ENCODE measurements around the gene LLGL1. TPM values are rescaled to one million over a fixed set of nuclear protein-coding genes. Genes with fewer than 3 reads are reported as not detected.
A peak's percentile ranks its signal among the peaks of the same experiment; 100 is the strongest.

The LLGL1 gene
- total RNA-seq, 4 donors from 2014 or later = 25.7 to 30.3 (median 28.0) TPM

- 88% methylated on average over 8 of the region's 14 CpGs; no CpG with 5 or more reads in 1 of the 2 donors for WGBS, 2 donors
- Histone ChIP-seq H3K27ac (no peak overlapping the region), H3K27me3 (no peaks in the 10 kb centered on the region), H3K36me3 (peaks cover 6 to 39% (median 16%) of the 10 kb centered on the region in 3 donors), H3K9me3 (no peaks in the 10 kb centered on the region), H3K4me3 (no peak overlapping the region), H3K4me1 (peaks cover 10 to 48% (median 15%) of the 10 kb centered on the region in 3 donors)
- no peak for DNase-seq
- intact Hi-C loops (cut with DNase I) = no loop called here
- TF ChIP-seq CTCF (IDR thresholded peaks at IDR 0.05) (no peak), POLR2A (IDR thresholded peaks at IDR 0.05) (no peak)
Observed at GRCh38 chr17:18230288-18231141, 5.1 kb downstream of the LLGL1 start.

GRCh38 chr17:18231164-18231563 lies 5.7 kb downstream of the LLGL1 start:
- no peaks in the 10 kb centered on the region for H3K9me3 ChIP-seq
- no peak for DNase-seq
- intact Hi-C loops (cut with DNase I) = no loop called here
- H3K27ac ChIP-seq = no peak overlapping the region
- peaks cover 5 to 51% (median 18%) of the 10 kb centered on the region in 3 donors for H3K4me1 ChIP-seq
- no peak overlapping the region for H3K4me3 ChIP-seq
- TF ChIP-seq POLR2A (IDR thresholded peaks at IDR 0.05) (no peak), CTCF (IDR thresholded peaks at IDR 0.05) (no peak)
- no peaks in the 10 kb centered on the region for H3K27me3 ChIP-seq
- peaks cover 6 to 45% (median 16%) of the 10 kb centered on the region in 3 donors for H3K36me3 ChIP-seq
- 69 to 75% methylated on average over 2 to 8 of the region's 9 CpGs for WGBS, 2 donors

- peaks cover 16 to 72% (median 30%) of the 10 kb centered on the region in 3 donors for H3K36me3 ChIP-seq
- no peak for DNase-seq
- no peak overlapping the region for H3K27ac ChIP-seq
- H3K4me3 ChIP-seq = no peak overlapping the region
- TF ChIP-seq CTCF (IDR thresholded peaks at IDR 0.05) (no peak), POLR2A (IDR thresholded peaks at IDR 0.05) (no peak)
- WGBS, 2 donors = 95% methylated on average over 7 of the region's 22 CpGs; no CpG with 5 or more reads in 1 of the 2 donors
- H3K4me1 ChIP-seq = peaks cover 0 to 29% (median 9%) of the 10 kb centered on the region in 3 donors
- no peaks in the 10 kb centered on the region for H3K9me3 ChIP-seq
- intact Hi-C loops (cut with DNase I) = no loop called here
- H3K27me3 ChIP-seq = no peaks in the 10 kb centered on the region
Observed at GRCh38 chr17:18233803-18234518, 8.5 kb downstream of the LLGL1 start.

- intact Hi-C loops (cut with DNase I) = no loop called here
- Histone ChIP-seq H3K27me3 (no peaks in the 10 kb centered on the region), H3K4me1 (peaks cover 0 to 29% (median 9%) of the 10 kb centered on the region in 3 donors), H3K4me3 (no peak overlapping the region), H3K27ac (peak overlapping the region; percentile 75 to 91 (median 78)), H3K9me3 (no peaks in the 10 kb centered on the region), H3K36me3 (peaks cover 16 to 82% (median 30%) of the 10 kb centered on the region in 3 donors)
- whole genome bisulfite sequencing, 2 donors = 91 to 100% methylated on average over 1 to 5 of the region's 22 CpGs
- DNase-seq = no peak
- no peak for TF ChIP-seq POLR2A (IDR thresholded peaks at IDR 0.05)
- no peak for TF ChIP-seq CTCF (IDR thresholded peaks at IDR 0.05)
Observed at GRCh38 chr17:18234853-18235380, 9.5 kb downstream of the LLGL1 start.

Data from esophagus squamous epithelium (tissue), 5 donors.